ENCODE measurements around the gene MCCC2. TPM values are rescaled to one million over a fixed set of nuclear protein-coding genes. Genes with fewer than 3 reads are reported as not detected.
"Not testable (repeated sequence)": the region's sequence is repeated elsewhere in the genome, so short reads cannot be mapped to it uniquely, and the experiment has no call there.

MCCC2 gene
- total RNA-seq, 1 experiment from 2014 or later = 117 TPM

- DNase-seq (ENCODE audit: low spot score) = no peak
- in situ Hi-C loops (cut with HindIII; ENCODE audit: low sequenced_read_pairs) = no loop called here
Observed at GRCh38 chr5:71652349-71652748, 65.2 kb downstream of the MCCC2 start.

- in situ Hi-C loops (cut with HindIII; ENCODE audit: low sequenced_read_pairs) = no loop called here
- DNase-seq (ENCODE audit: low spot score) = peak; percentile 5
Observed at GRCh38 chr5:71652803-71653543, 65.8 kb downstream of the MCCC2 start.

GRCh38 chr5:71658916-71659662 lies 71.9 kb downstream of the MCCC2 start:
- no peak for DNase-seq (ENCODE audit: low spot score)
- in situ Hi-C loops (cut with HindIII; ENCODE audit: low sequenced_read_pairs) = no loop called here

- DNase-seq (ENCODE audit: low spot score) = no peak
- in situ Hi-C loops (cut with HindIII; ENCODE audit: low sequenced_read_pairs) = no loop called here
Observed at GRCh38 chr5:71662381-71662780, 75.2 kb downstream of the MCCC2 start.

GRCh38 chr5:71663191-71663969 lies 76.2 kb downstream of the MCCC2 start:
- in situ Hi-C loops (cut with HindIII; ENCODE audit: low sequenced_read_pairs) = no loop called here

GRCh38 chr5:71664615-71665014 lies 77.5 kb downstream of the MCCC2 start:
- in situ Hi-C loops (cut with HindIII; ENCODE audit: low sequenced_read_pairs); DNase-seq (ENCODE audit: low spot score): not testable (repeated sequence)

More at GRCh38 chr5:71663191-71663969, 76.2 kb downstream of the MCCC2 start:
- DNase-seq (ENCODE audit: low spot score) = no peak

GRCh38 chr5:71666321-71666720 lies 79.2 kb downstream of the MCCC2 start:
- in situ Hi-C loops (cut with HindIII; ENCODE audit: low sequenced_read_pairs) = no loop called here
- no peak for DNase-seq (ENCODE audit: low spot score)

GRCh38 chr5:71677977-71678376 lies 90.8 kb downstream of the MCCC2 start:
- in situ Hi-C loops (cut with HindIII; ENCODE audit: low sequenced_read_pairs) = no loop called here
- DNase-seq (ENCODE audit: low spot score) = no peak

- in situ Hi-C loops (cut with HindIII; ENCODE audit: low sequenced_read_pairs) = no loop called here
- DNase-seq (ENCODE audit: low spot score) = no peak
Observed at GRCh38 chr5:71679714-71680113, 92.6 kb downstream of the MCCC2 start.

GRCh38 chr5:71680510-71680909 lies 93.4 kb downstream of the MCCC2 start:
- no peak for DNase-seq (ENCODE audit: low spot score)
- in situ Hi-C loops (cut with HindIII; ENCODE audit: low sequenced_read_pairs) = no loop called here

GRCh38 chr5:71681296-71681695 lies 94.2 kb downstream of the MCCC2 start:
- in situ Hi-C loops (cut with HindIII; ENCODE audit: low sequenced_read_pairs) = no loop called here
- no peak for DNase-seq (ENCODE audit: low spot score)

GRCh38 chr5:71684309-71684708 lies 97.2 kb downstream of the MCCC2 start:
- DNase-seq (ENCODE audit: low spot score) = no peak
- in situ Hi-C loops (cut with HindIII; ENCODE audit: low sequenced_read_pairs) = no loop called here

- in situ Hi-C loops (cut with HindIII; ENCODE audit: low sequenced_read_pairs) = loop anchor here (5.0 kb wide), 2 partner anchors 33 to 73 kb away; no protein-coding TSS in a partner anchor
- no peak for DNase-seq (ENCODE audit: low spot score)
Observed at GRCh38 chr5:71693828-71694427, 106.8 kb downstream of the MCCC2 start.

- in situ Hi-C loops (cut with HindIII; ENCODE audit: low sequenced_read_pairs) = no loop called here
- DNase-seq (ENCODE audit: low spot score) = no peak
Observed at GRCh38 chr5:71695071-71695470, 107.9 kb downstream of the MCCC2 start.

- no peak for DNase-seq (ENCODE audit: low spot score)
- in situ Hi-C loops (cut with HindIII; ENCODE audit: low sequenced_read_pairs) = no loop called here
Observed at GRCh38 chr5:71695595-71695994, 108.5 kb downstream of the MCCC2 start.

GRCh38 chr5:71697967-71698366 lies 110.8 kb downstream of the MCCC2 start:
- in situ Hi-C loops (cut with HindIII; ENCODE audit: low sequenced_read_pairs) = no loop called here
- DNase-seq (ENCODE audit: low spot score) = no peak

- no peak for DNase-seq (ENCODE audit: low spot score)
- in situ Hi-C loops (cut with HindIII; ENCODE audit: low sequenced_read_pairs) = no loop called here
Observed at GRCh38 chr5:71699233-71699632, 112.1 kb downstream of the MCCC2 start.

- in situ Hi-C loops (cut with HindIII; ENCODE audit: low sequenced_read_pairs) = no loop called here
- no peak for DNase-seq (ENCODE audit: low spot score)
Observed at GRCh38 chr5:71699751-71700150, 112.6 kb downstream of the MCCC2 start.

- in situ Hi-C loops (cut with HindIII; ENCODE audit: low sequenced_read_pairs) = no loop called here
Observed at GRCh38 chr5:71700803-71701202, 113.7 kb downstream of the MCCC2 start.

More at GRCh38 chr5:71700803-71701202, 113.7 kb downstream of the MCCC2 start:
- no peak for DNase-seq (ENCODE audit: low spot score)
